ENCODE measurements around the gene ZFYVE16.
"Not testable (repeated sequence)": the region's sequence is repeated elsewhere in the genome, so short reads cannot be mapped to it uniquely, and the experiment has no call there.

Gene ZFYVE16

GRCh38 chr5:80407735-80408483 is at the start of gene ZFYVE16:
Gene ZFYVE16 (plus strand): TSS chr5:80408064. CDS start chr5:80434148, 26,084 bp downstream.
- peak; percentile 95 for DNase-seq

- DNase-seq = no peak
Observed at GRCh38 chr5:80360914-80361444, 46.9 kb upstream of the ZFYVE16 start.

- DNase-seq = no peak
Observed at GRCh38 chr5:80364892-80365291, 43.0 kb upstream of the ZFYVE16 start.

GRCh38 chr5:80368661-80369480 is 39.0 kb upstream of the ZFYVE16 start:
- no peak for DNase-seq

- DNase-seq = no peak
Observed at GRCh38 chr5:80369521-80369920, 38.3 kb upstream of the ZFYVE16 start.

GRCh38 chr5:80370390-80370789 is 37.5 kb upstream of the ZFYVE16 start:
- DNase-seq = no peak

GRCh38 chr5:80372780-80373179 is 35.1 kb upstream of the ZFYVE16 start:
- DNase-seq = no peak

GRCh38 chr5:80374188-80374587 is 33.7 kb upstream of the ZFYVE16 start:
- DNase-seq = no peak

- no peak for DNase-seq
Observed at GRCh38 chr5:80376557-80376956, 31.3 kb upstream of the ZFYVE16 start.

- no peak for DNase-seq
Observed at GRCh38 chr5:80382488-80382887, 25.4 kb upstream of the ZFYVE16 start.

GRCh38 chr5:80387063-80387768 is 20.6 kb upstream of the ZFYVE16 start:
- no peak for DNase-seq

- no peak for DNase-seq
Observed at GRCh38 chr5:80389580-80389979, 18.3 kb upstream of the ZFYVE16 start.

- not testable (repeated sequence) for DNase-seq
Observed at GRCh38 chr5:80390413-80390812, 17.5 kb upstream of the ZFYVE16 start.

- DNase-seq = not testable (repeated sequence)
Observed at GRCh38 chr5:80391267-80391666, 16.6 kb upstream of the ZFYVE16 start.

- DNase-seq = no peak
Observed at GRCh38 chr5:80399526-80400239, 8.2 kb upstream of the ZFYVE16 start.

- not testable (repeated sequence) for DNase-seq
Observed at GRCh38 chr5:80400368-80400767, 7.5 kb upstream of the ZFYVE16 start.

- DNase-seq = no peak
Observed at GRCh38 chr5:80403782-80404181, 4.1 kb upstream of the ZFYVE16 start.

- DNase-seq = no peak
Observed at GRCh38 chr5:80406980-80407734, 707 bp upstream of the ZFYVE16 start.

GRCh38 chr5:80408484-80409366 is 861 bp downstream of the ZFYVE16 start:
- no peak for DNase-seq

- DNase-seq = no peak
Observed at GRCh38 chr5:80409367-80409966, 1.6 kb downstream of the ZFYVE16 start.
